HepG2 (cell line): ENCODE results near the gene PRELP. TPM values are rescaled to one million over a fixed set of nuclear protein-coding genes. Genes with fewer than 3 reads are reported as not detected.

Experiments used
- ATAC-seq: fragments of 200-7000 bp; cut with Tn5 transposase; 3 replicates; pipeline ENCODE4 v1.9.1; 2020; ENCODE audit warnings: mild to moderate bottlenecking, moderate library complexity
- BruUV-seq: library from RNA; stranded (reverse); fragments of 400-500 nt; replicated peaks from 2 replicates; lab custom pipeline; 2021; lab: Mats Ljungman, UMichigan
- CTCF ChIA-PET: fragments of 300-600 bp; formaldehyde crosslinking; extraction: SDS; loops from one replicate; lab custom pipeline; 2021; ENCODE audit warnings: low total read pairs, inconsistent platforms, low intra/inter-chr PET ratio; lab: Yijun Ruan, JAX
- POLR2A ChIA-PET: fragments of 350-600 bp; sonication (Branson Sonifier 250); formaldehyde crosslinking; loops from one replicate; lab custom pipeline; 2020; ENCODE audit warnings: antibody characterized with exemption, inconsistent platforms; lab: Yijun Ruan, JAX
- DNase-seq: peaks from one replicate; pipeline ENCODE4 v3.0.0-alpha.2; 2015; ENCODE audit warnings: low spot score
- FAIRE-seq: peaks from 3 replicates; lab custom pipeline; 2011; peaks lifted over from hg19 to GRCh38; lab: Jason Lieb, UNC
- H2AFZ ChIP-seq: one replicate; pipeline ENCODE4 v1.6.1; 2011; ENCODE audit warnings: low read length, inconsistent platforms
- H3K27ac ChIP-seq: fragments of 300-600 bp; 3 replicates; pipeline ENCODE4 v1.8.0; 2011; ENCODE audit warnings: mixed run types, mild to moderate bottlenecking, mixed read lengths, low read length, inconsistent platforms; ENCODE audit not compliant: insufficient read depth; ENCODE audit errors: extremely low read length
- H3K27me3 ChIP-seq, 2 experiments: fragments of 200-600 bp in 1 of 2; 2 replicates in 1 of 2; 3 replicates in 1 of 2; pipeline versions ENCODE4 v1.6.0 to v1.8.0; 2011; ENCODE audit warnings: low read length in 2 of 2, mild to moderate bottlenecking in 2 of 2, moderate library complexity in 2 of 2, inconsistent platforms in 1 of 2; ENCODE audit not compliant: insufficient read depth in 2 of 2, control insufficient read depth in 1 of 2
- H3K36me3 ChIP-seq, 2 experiments: fragments of 200-600 bp in 1 of 2; replicated peaks in 1 of 2; 2 replicates in 1 of 2; 3 replicates in 1 of 2; pipeline versions ENCODE4 v1.5.1 to v1.8.0; 2011; ENCODE audit warnings: low read length in 2 of 2, inconsistent platforms in 1 of 2; ENCODE audit not compliant: insufficient read depth in 2 of 2, control insufficient read depth in 1 of 2
- H3K4me1 ChIP-seq: 2 replicates; pipeline ENCODE4 v1.5.1; 2012; ENCODE audit warnings: low read length, inconsistent platforms; ENCODE audit not compliant: insufficient read depth
- H3K4me2 ChIP-seq: 2 replicates; pipeline ENCODE4 v1.6.0; 2011; ENCODE audit warnings: low read depth, low read length, inconsistent platforms
- H3K4me3 ChIP-seq, 3 experiments: fragments of 200-600 bp in 1 of 3; sonication (generic), shearing (Covaris generic) in 1 of 3; replicated peaks in 1 of 3; 2 replicates each; pipeline ENCODE4 v1.5.1; 2011 to 2016; ENCODE audit warnings: low read length in 3 of 3, inconsistent platforms in 2 of 3, low read depth in 2 of 3, mild to moderate bottlenecking in 2 of 3, control low read depth in 1 of 3, mixed read lengths in 1 of 3; ENCODE audit not compliant: insufficient read depth in 1 of 3
- H3K79me2 ChIP-seq: one replicate; pipeline ENCODE4 v1.6.1; 2011; ENCODE audit warnings: low read length, inconsistent platforms; ENCODE audit not compliant: insufficient read depth
- H3K9ac ChIP-seq: 2 replicates; pipeline ENCODE4 v1.6.0; 2011; ENCODE audit warnings: mild to moderate bottlenecking, low read depth, low read length, inconsistent platforms; ENCODE audit not compliant: insufficient read depth
- H3K9me3 ChIP-seq: 2 replicates; pipeline ENCODE4 v1.5.1; 2012; ENCODE audit warnings: mild to moderate bottlenecking, low read length
- H4K20me1 ChIP-seq: 2 replicates; pipeline ENCODE4 v1.6.0; 2011; ENCODE audit warnings: inconsistent platforms, mild to moderate bottlenecking, low read length, moderate library complexity; ENCODE audit not compliant: insufficient read depth
- CHD4 ChIP-seq: fragments of 200-600 bp; sonication (generic); IDR thresholded peaks from 2 replicates; pipeline ENCODE4 v1.7.0; 2017; ENCODE audit warnings: mild to moderate bottlenecking, low read length, borderline replicate concordance
- CREM ChIP-seq, 2 experiments: sonication (generic) in 1 of 2; formaldehyde crosslinking in 1 of 2; IDR thresholded peaks; 2 replicates each; pipeline versions ENCODE4 v1.4.0 to v1.6.1; 2016 to 2020; ENCODE audit warnings: antibody characterized with exemption in 1 of 2, mild to moderate bottlenecking in 1 of 2, missing genetic modification reagents in 1 of 2
- CTCF ChIP-seq: sonication (generic); formaldehyde crosslinking; IDR thresholded peaks from 2 replicates; pipeline ENCODE4 v1.5.0; 2020; ENCODE audit warnings: mild to moderate bottlenecking, missing genetic modification reagents, moderate library complexity
- NFYC ChIP-seq: IDR thresholded peaks from 2 replicates; pipeline ENCODE4 v1.6.1; 2016; ENCODE audit warnings: missing genetic modification reagents, missing compliant biosample characterization
- RXRA ChIP-seq: sonication (generic); formaldehyde crosslinking; IDR thresholded peaks from 2 replicates; pipeline ENCODE4 v1.5.1; 2020; ENCODE audit warnings: missing genetic modification reagents
- TBP ChIP-seq: sonication (generic); formaldehyde crosslinking; IDR thresholded peaks from 2 replicates; pipeline ENCODE4 v1.5.0; 2020; ENCODE audit warnings: missing genetic modification reagents
- ZBTB2 ChIP-seq: sonication (generic); formaldehyde crosslinking; IDR thresholded peaks from 2 replicates; pipeline ENCODE4 v1.8.0; 2022; ENCODE audit warnings: low read depth, missing genetic modification reagents
- ZBTB43 ChIP-seq: sonication (generic); formaldehyde crosslinking; conservative IDR thresholded peaks from 2 replicates; pipeline ENCODE4 v1.4.0; 2020; ENCODE audit warnings: missing genetic modification reagents
- ZNF550 ChIP-seq: sonication (generic); formaldehyde crosslinking; IDR thresholded peaks from 2 replicates; pipeline ENCODE4 v1.4.0; 2020; ENCODE audit warnings: mild to moderate bottlenecking, missing genetic modification reagents, borderline replicate concordance
- ZNF740 ChIP-seq: sonication (generic); formaldehyde crosslinking; IDR thresholded peaks from 2 replicates; pipeline ENCODE4 v1.4.0; 2020; ENCODE audit warnings: missing genetic modification reagents
- ZNF773 ChIP-seq: sonication (generic); formaldehyde crosslinking; IDR thresholded peaks from 2 replicates; pipeline ENCODE4 v1.4.0; 2020; ENCODE audit warnings: missing genetic modification reagents, borderline replicate concordance
- ZNF781 ChIP-seq: sonication (generic); formaldehyde crosslinking; IDR thresholded peaks from 2 replicates; pipeline ENCODE4 v1.5.1; 2020; ENCODE audit warnings: borderline replicate concordance, mild to moderate bottlenecking, missing genetic modification reagents; ENCODE audit errors: not compliant biosample characterization
- WGBS: methylation state at CpG from one replicate; pipeline ENCODE4 v1.1.6; 2017; ENCODE audit warnings: low lambda C conversion rate; 5-methylcytosine and 5-hydroxymethylcytosine counted together
- in situ Hi-C: cut with HindIII; loops from 2 replicates; pipeline ENCODE4 v1.10.0; 2017; ENCODE audit warnings: low pct_unique_long_range_greater_than_20kb; ENCODE audit not compliant: extremely low pct_ligation_motif_present
- intact Hi-C: fragments of 100-400 bp; cut with micrococcal nuclease; formaldehyde crosslinking; loops from one replicate; pipeline ENCODE4 v1.10.0; 2022; ENCODE audit not compliant: unreplicated experiment
- polyA plus RNA-seq, 8 experiments: library from polyadenylated mRNA; depleted of rRNA in 3 of 8; stranded (reverse) in 7 of 8; unstranded in 1 of 8; fragments of >200 nt; fragmentation: Illumina TruSeq in 4 of 8; extraction: Trizol in 4 of 8; gene quantifications; 2 replicates each; pipeline versions ENCODE4 v1.2.1 to v1.2.3, GENCODE V29; 2011 to 2016; ENCODE audit warnings: low read depth in 4 of 8, missing spikeins in 1 of 8, mixed read lengths in 1 of 8; ENCODE audit not compliant: insufficient read depth in 1 of 8
- total RNA-seq, 5 experiments: library from RNA; depleted of rRNA; stranded (reverse); fragments of >200 nt; fragmentation: Illumina TruSeq; extraction: Trizol; gene quantifications; 2 replicates each; pipeline ENCODE4 v1.2.3, GENCODE V29; 2016; ENCODE audit warnings: low read depth in 1 of 5
- TF ChIP-seq, protein P1 (sequence below): sonication (generic); formaldehyde crosslinking; IDR thresholded peaks from 2 replicates; pipeline ENCODE4 v1.4.0; 2020; ENCODE audit warnings: missing genetic modification reagents
- TF ChIP-seq, protein P2 (sequence below): sonication (generic); formaldehyde crosslinking; IDR thresholded peaks from 2 replicates; pipeline ENCODE4 v1.4.0; 2020; ENCODE audit warnings: missing genetic modification reagents, borderline replicate concordance

PRELP gene
- total and polyA plus RNA-seq, 2 of the 13 experiments (the other 11 are each of a cell fraction or from before 2014, with no cell fraction given): not detected

GRCh38 chr1:203478986-203479385 lies 3.4 kb downstream of the PRELP start:
- no peaks in the 10 kb centered on the region for H4K20me1 ChIP-seq
- intact Hi-C loops (no loop called here), in situ Hi-C loops (no loop called here)
- H3K79me2 ChIP-seq: no peaks in the 10 kb centered on the region
- H3K27me3 ChIP-seq: peaks cover 1 to 43% of the 10 kb centered on the region in 2 experiments; a peak in 3 of 5 replicates
- ChIA-PET CTCF (no interaction called here), POLR2A (no interaction called here)
- no peak overlapping the region for H3K4me3 ChIP-seq
- no TSS peak for BruUV-seq
- DNase-seq (no peak), FAIRE-seq (no peak), ATAC-seq (no peak)
- no peaks in the 10 kb centered on the region for H3K4me1 ChIP-seq
- H3K4me2 ChIP-seq: no peak overlapping the region
- H3K9me3 ChIP-seq: no peaks in the 10 kb centered on the region
- WGBS: 88% methylated on average over 5 of the region's 5 CpGs
- no peak overlapping the region for H2AFZ ChIP-seq
- no peaks in the 10 kb centered on the region for H3K36me3 ChIP-seq
- no peak overlapping the region for H3K9ac ChIP-seq
- no peak overlapping the region for H3K27ac ChIP-seq
- TF ChIP-seq NFYC (CRISPR knock-in tag) (no peak), ZBTB2 (CRISPR knock-in tag) (no peak), TBP (CRISPR knock-in tag) (no peak), ZNF773 (CRISPR knock-in tag) (no peak), RXRA (no peak), ZBTB43 (CRISPR knock-in tag) (no peak), CHD4 (no peak), CREM (IDR thresholded peaks at IDR 0.05) (no peak), CREM (CRISPR knock-in tag; IDR thresholded peaks at IDR 0.05) (no peak), CTCF (CRISPR knock-in tag) (no peak), ZNF550 (CRISPR knock-in tag) (no peak), ZNF740 (CRISPR knock-in tag) (no peak), ZNF781 (no peak)
- TF ChIP-seq, protein P1, sequence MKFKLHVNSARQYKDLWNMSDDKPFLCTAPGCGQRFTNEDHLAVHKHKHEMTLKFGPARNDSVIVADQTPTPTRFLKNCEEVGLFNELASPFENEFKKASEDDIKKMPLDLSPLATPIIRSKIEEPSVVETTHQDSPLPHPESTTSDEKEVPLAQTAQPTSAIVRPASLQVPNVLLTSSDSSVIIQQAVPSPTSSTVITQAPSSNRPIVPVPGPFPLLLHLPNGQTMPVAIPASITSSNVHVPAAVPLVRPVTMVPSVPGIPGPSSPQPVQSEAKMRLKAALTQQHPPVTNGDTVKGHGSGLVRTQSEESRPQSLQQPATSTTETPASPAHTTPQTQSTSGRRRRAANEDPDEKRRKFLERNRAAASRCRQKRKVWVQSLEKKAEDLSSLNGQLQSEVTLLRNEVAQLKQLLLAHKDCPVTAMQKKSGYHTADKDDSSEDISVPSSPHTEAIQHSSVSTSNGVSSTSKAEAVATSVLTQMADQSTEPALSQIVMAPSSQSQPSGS: no peak
- TF ChIP-seq, protein P2, sequence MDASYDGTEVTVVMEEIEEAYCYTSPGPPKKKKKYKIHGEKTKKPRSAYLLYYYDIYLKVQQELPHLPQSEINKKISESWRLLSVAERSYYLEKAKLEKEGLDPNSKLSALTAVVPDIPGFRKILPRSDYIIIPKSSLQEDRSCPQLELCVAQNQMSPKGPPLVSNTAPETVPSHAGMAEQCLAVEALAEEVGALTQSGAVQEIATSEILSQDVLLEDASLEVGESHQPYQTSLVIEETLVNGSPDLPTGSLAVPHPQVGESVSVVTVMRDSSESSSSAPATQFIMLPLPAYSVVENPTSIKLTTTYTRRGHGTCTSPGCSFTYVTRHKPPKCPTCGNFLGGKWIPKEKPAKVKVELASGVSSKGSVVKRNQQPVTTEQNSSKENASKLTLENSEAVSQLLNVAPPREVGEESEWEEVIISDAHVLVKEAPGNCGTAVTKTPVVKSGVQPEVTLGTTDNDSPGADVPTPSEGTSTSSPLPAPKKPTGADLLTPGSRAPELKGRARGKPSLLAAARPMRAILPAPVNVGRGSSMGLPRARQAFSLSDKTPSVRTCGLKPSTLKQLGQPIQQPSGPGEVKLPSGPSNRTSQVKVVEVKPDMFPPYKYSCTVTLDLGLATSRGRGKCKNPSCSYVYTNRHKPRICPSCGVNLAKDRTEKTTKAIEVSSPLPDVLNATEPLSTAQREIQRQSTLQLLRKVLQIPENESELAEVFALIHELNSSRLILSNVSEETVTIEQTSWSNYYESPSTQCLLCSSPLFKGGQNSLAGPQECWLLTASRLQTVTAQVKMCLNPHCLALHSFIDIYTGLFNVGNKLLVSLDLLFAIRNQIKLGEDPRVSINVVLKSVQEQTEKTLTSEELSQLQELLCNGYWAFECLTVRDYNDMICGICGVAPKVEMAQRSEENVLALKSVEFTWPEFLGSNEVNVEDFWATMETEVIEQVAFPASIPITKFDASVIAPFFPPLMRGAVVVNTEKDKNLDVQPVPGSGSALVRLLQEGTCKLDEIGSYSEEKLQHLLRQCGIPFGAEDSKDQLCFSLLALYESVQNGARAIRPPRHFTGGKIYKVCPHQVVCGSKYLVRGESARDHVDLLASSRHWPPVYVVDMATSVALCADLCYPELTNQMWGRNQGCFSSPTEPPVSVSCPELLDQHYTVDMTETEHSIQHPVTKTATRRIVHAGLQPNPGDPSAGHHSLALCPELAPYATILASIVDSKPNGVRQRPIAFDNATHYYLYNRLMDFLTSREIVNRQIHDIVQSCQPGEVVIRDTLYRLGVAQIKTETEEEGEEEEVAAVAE (CRISPR knock-in tag): no peak
